Osteocyte (in vitro differentiated cells): ENCODE measurements around the gene PCLO. TPM values are rescaled to one million over a fixed set of nuclear protein-coding genes. Genes with fewer than 3 reads are reported as not detected.

Experiments
- DNase-seq: peaks from one replicate; pipeline ENCODE4 v3.0.0; 2021; ENCODE audit warnings: mixed read lengths; ENCODE audit not compliant: unreplicated experiment; ENCODE audit errors: extremely low spot score
- H3K27ac Mint-ChIP-seq: one replicate; pipeline ENCODE4 v1.8.0; 2021; ENCODE audit warnings: mild to moderate bottlenecking, mixed read lengths; ENCODE audit not compliant: unreplicated experiment
- H3K27me3 Mint-ChIP-seq: one replicate; pipeline ENCODE4 v1.8.0; 2021; ENCODE audit warnings: mixed read lengths; ENCODE audit not compliant: unreplicated experiment
- H3K36me3 Mint-ChIP-seq: one replicate; pipeline ENCODE4 v1.8.0; 2021; ENCODE audit warnings: mixed read lengths; ENCODE audit not compliant: unreplicated experiment
- H3K4me1 Mint-ChIP-seq: one replicate; pipeline ENCODE4 v1.8.0; 2021; ENCODE audit warnings: mixed read lengths; ENCODE audit not compliant: unreplicated experiment
- H3K4me3 Mint-ChIP-seq: one replicate; pipeline ENCODE4 v1.8.0; 2021; ENCODE audit warnings: mild to moderate bottlenecking, moderate library complexity, mixed read lengths; ENCODE audit not compliant: unreplicated experiment
- H3K9me3 Mint-ChIP-seq: one replicate; pipeline ENCODE4 v1.8.0; 2021; ENCODE audit warnings: mixed read lengths; ENCODE audit not compliant: unreplicated experiment
- total RNA-seq: library from RNA; stranded (reverse); gene quantifications from 2 replicates; pipeline ENCODE4 v1.2.1, GENCODE V29; 2021
- TF ChIP-seq, protein P1 (sequence below): fragments of 200-600 bp; sonication (generic); IDR thresholded peaks from 2 replicates; pipeline ENCODE4 v1.5.0; 2021; ENCODE audit warnings: antibody characterized with exemption, mild to moderate bottlenecking, moderate library complexity

PCLO gene
- total RNA-seq, 1 donor from 2014 or later: 1.4 TPM

DNA sequence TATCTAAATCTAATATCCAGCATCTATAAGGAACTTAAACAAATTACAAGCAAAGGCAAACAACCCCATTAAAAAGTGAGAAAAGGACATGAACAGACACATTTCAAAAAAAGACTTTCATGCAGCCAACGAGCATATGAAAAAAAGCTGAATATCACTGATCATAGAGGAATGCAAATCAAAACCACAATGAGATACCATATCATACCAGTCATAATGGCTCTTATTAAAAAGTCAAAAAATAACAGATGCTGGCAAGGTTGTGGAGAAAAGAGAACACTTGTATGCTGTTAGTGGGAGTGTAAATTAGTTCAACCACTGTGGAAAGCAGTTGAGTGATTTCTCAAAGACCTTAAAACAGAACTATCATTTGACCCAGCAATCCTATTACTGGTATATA lies 384.7 kb downstream of the PCLO start:
- no peak overlapping the region for H3K27ac Mint-ChIP-seq
- DNase-seq: no peak
- TF ChIP-seq, protein P1, sequence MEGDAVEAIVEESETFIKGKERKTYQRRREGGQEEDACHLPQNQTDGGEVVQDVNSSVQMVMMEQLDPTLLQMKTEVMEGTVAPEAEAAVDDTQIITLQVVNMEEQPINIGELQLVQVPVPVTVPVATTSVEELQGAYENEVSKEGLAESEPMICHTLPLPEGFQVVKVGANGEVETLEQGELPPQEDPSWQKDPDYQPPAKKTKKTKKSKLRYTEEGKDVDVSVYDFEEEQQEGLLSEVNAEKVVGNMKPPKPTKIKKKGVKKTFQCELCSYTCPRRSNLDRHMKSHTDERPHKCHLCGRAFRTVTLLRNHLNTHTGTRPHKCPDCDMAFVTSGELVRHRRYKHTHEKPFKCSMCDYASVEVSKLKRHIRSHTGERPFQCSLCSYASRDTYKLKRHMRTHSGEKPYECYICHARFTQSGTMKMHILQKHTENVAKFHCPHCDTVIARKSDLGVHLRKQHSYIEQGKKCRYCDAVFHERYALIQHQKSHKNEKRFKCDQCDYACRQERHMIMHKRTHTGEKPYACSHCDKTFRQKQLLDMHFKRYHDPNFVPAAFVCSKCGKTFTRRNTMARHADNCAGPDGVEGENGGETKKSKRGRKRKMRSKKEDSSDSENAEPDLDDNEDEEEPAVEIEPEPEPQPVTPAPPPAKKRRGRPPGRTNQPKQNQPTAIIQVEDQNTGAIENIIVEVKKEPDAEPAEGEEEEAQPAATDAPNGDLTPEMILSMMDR: no peak
- no peaks in the 10 kb centered on the region for H3K36me3 Mint-ChIP-seq
- H3K9me3 Mint-ChIP-seq: no peaks in the 10 kb centered on the region
- no peaks in the 10 kb centered on the region for H3K27me3 Mint-ChIP-seq
- peaks cover 11% of the 10 kb centered on the region for H3K4me1 Mint-ChIP-seq
- no peak overlapping the region for H3K4me3 Mint-ChIP-seq

- TF ChIP-seq, protein P1: no peak
- no peaks in the 10 kb centered on the region for H3K36me3 Mint-ChIP-seq
- H3K4me1 Mint-ChIP-seq: no peaks in the 10 kb centered on the region
- no peak overlapping the region for H3K4me3 Mint-ChIP-seq
- no peak for DNase-seq
- no peak overlapping the region for H3K27ac Mint-ChIP-seq
- H3K27me3 Mint-ChIP-seq: peaks cover 2% of the 10 kb centered on the region
- H3K9me3 Mint-ChIP-seq: peaks cover 10% of the 10 kb centered on the region
Observed at GRCh38 chr7:82762880-82763279, 399.8 kb downstream of the PCLO start.

DNA sequence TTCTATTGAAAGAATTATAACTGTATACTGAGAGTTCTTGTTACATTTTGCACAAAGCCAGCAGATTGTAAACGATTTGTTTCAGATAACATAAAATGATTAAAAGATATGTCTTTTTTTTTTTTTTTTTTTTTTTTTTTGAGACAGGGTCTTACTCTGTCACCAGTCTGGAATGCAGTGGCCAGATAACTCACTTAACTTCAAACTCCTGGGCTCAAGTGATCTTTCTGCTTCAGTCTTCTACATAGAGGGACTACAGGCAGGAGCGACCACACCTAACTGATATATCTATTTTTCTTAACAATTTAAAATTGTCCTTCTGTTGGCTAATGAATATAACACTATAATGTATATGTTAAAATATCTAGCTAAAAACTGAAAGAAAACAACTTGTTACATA lies 401.9 kb downstream of the PCLO start:
- H3K4me3 Mint-ChIP-seq: no peak overlapping the region
- H3K9me3 Mint-ChIP-seq: peaks cover 10% of the 10 kb centered on the region
- no peaks in the 10 kb centered on the region for H3K36me3 Mint-ChIP-seq
- H3K27ac Mint-ChIP-seq: no peak overlapping the region
- DNase-seq: no peak
- TF ChIP-seq, protein P1: no peak
- no peaks in the 10 kb centered on the region for H3K4me1 Mint-ChIP-seq
- peaks cover 2% of the 10 kb centered on the region for H3K27me3 Mint-ChIP-seq

- H3K4me3 Mint-ChIP-seq: no peak overlapping the region
- TF ChIP-seq, protein P1: no peak
- no peaks in the 10 kb centered on the region for H3K36me3 Mint-ChIP-seq
- no peak overlapping the region for H3K27ac Mint-ChIP-seq
- peaks cover 10% of the 10 kb centered on the region for H3K9me3 Mint-ChIP-seq
- peaks cover under 1% of the 10 kb centered on the region for H3K27me3 Mint-ChIP-seq
- no peak for DNase-seq
- no peaks in the 10 kb centered on the region for H3K4me1 Mint-ChIP-seq
Observed at GRCh38 chr7:82760074-82760473, 402.6 kb downstream of the PCLO start.

GRCh38 chr7:82755705-82756551 lies 406.8 kb downstream of the PCLO start:
- no peak overlapping the region for H3K27ac Mint-ChIP-seq

More at GRCh38 chr7:82755705-82756551, 406.8 kb downstream of the PCLO start:
- DNase-seq: no peak
- Mint-ChIP-seq H3K27me3 (no peaks in the 10 kb centered on the region), H3K36me3 (no peaks in the 10 kb centered on the region), H3K9me3 (no peaks in the 10 kb centered on the region), H3K4me1 (no peaks in the 10 kb centered on the region), H3K4me3 (no peak overlapping the region)
- TF ChIP-seq, protein P1: no peak
